Measurements from ENCODE around the gene SYNGR4. TPM values are rescaled to one million over a fixed set of nuclear protein-coding genes. Genes with fewer than 3 reads are reported as not detected.

SYNGR4 gene
- total RNA-seq, 1 donor from 2014 or later = not detected

- no peak for TF ChIP-seq CTCF (IDR thresholded peaks at IDR 0.05; ENCODE audit: unreplicated experiment)
- no peaks in the 10 kb centered on the region for H3K9me3 Mint-ChIP-seq (ENCODE audit: unreplicated experiment)
- peak overlapping the region; percentile 87 for H3K27ac Mint-ChIP-seq (ENCODE audit: unreplicated experiment)
- H3K27me3 Mint-ChIP-seq (ENCODE audit: unreplicated experiment) = peaks cover 32% of the 10 kb centered on the region
- peaks cover 45% of the 10 kb centered on the region for H3K4me1 Mint-ChIP-seq (ENCODE audit: unreplicated experiment)
- H3K4me3 Mint-ChIP-seq (ENCODE audit: unreplicated experiment) = peak overlapping the region; percentile 20
- DNase-seq (ENCODE audit: low spot score) = no peak
- H3K36me3 Mint-ChIP-seq (ENCODE audit: low read depth, unreplicated experiment) = peaks cover 5% of the 10 kb centered on the region
Observed at GRCh38 chr19:48401287-48401686, 37.1 kb downstream of the SYNGR4 start.

- Mint-ChIP-seq H3K36me3 (ENCODE audit: low read depth, unreplicated experiment) (peaks cover 9% of the 10 kb centered on the region), H3K4me3 (ENCODE audit: unreplicated experiment) (peak overlapping the region; percentile 47), H3K4me1 (ENCODE audit: unreplicated experiment) (peaks cover 38% of the 10 kb centered on the region), H3K27ac (ENCODE audit: unreplicated experiment) (peak overlapping the region; percentile 68), H3K9me3 (ENCODE audit: unreplicated experiment) (no peaks in the 10 kb centered on the region), H3K27me3 (ENCODE audit: unreplicated experiment) (peaks cover 21% of the 10 kb centered on the region)
- no peak for DNase-seq (ENCODE audit: low spot score)
- no peak for TF ChIP-seq CTCF (IDR thresholded peaks at IDR 0.05; ENCODE audit: unreplicated experiment)
Observed at GRCh38 chr19:48403606-48404005, 39.4 kb downstream of the SYNGR4 start.

- Mint-ChIP-seq H3K4me1 (ENCODE audit: unreplicated experiment) (peaks cover 29% of the 10 kb centered on the region), H3K27me3 (ENCODE audit: unreplicated experiment) (peaks cover 15% of the 10 kb centered on the region), H3K4me3 (ENCODE audit: unreplicated experiment) (no peak overlapping the region), H3K9me3 (ENCODE audit: unreplicated experiment) (no peaks in the 10 kb centered on the region), H3K36me3 (ENCODE audit: low read depth, unreplicated experiment) (peaks cover 5% of the 10 kb centered on the region), H3K27ac (ENCODE audit: unreplicated experiment) (no peak overlapping the region)
- no peak for TF ChIP-seq CTCF (IDR thresholded peaks at IDR 0.05; ENCODE audit: unreplicated experiment)
- no peak for DNase-seq (ENCODE audit: low spot score)
Observed at GRCh38 chr19:48405010-48405659, 41.0 kb downstream of the SYNGR4 start.

- peaks cover 11% of the 10 kb centered on the region for H3K27me3 Mint-ChIP-seq (ENCODE audit: unreplicated experiment)
- no peaks in the 10 kb centered on the region for H3K9me3 Mint-ChIP-seq (ENCODE audit: unreplicated experiment)
- TF ChIP-seq CTCF (IDR thresholded peaks at IDR 0.05; ENCODE audit: unreplicated experiment) = no peak
- no peak overlapping the region for H3K4me3 Mint-ChIP-seq (ENCODE audit: unreplicated experiment)
- H3K36me3 Mint-ChIP-seq (ENCODE audit: low read depth, unreplicated experiment) = peaks cover 5% of the 10 kb centered on the region
- H3K27ac Mint-ChIP-seq (ENCODE audit: unreplicated experiment) = no peak overlapping the region
- DNase-seq (ENCODE audit: low spot score) = no peak
- peaks cover 24% of the 10 kb centered on the region for H3K4me1 Mint-ChIP-seq (ENCODE audit: unreplicated experiment)
Observed at GRCh38 chr19:48405850-48406249, 41.7 kb downstream of the SYNGR4 start.

- Mint-ChIP-seq H3K36me3 (ENCODE audit: low read depth, unreplicated experiment) (no peaks in the 10 kb centered on the region), H3K27me3 (ENCODE audit: unreplicated experiment) (peaks cover 7% of the 10 kb centered on the region), H3K4me3 (ENCODE audit: unreplicated experiment) (no peak overlapping the region), H3K9me3 (ENCODE audit: unreplicated experiment) (no peaks in the 10 kb centered on the region), H3K4me1 (ENCODE audit: unreplicated experiment) (no peaks in the 10 kb centered on the region), H3K27ac (ENCODE audit: unreplicated experiment) (no peak overlapping the region)
- DNase-seq (ENCODE audit: low spot score) = no peak
- TF ChIP-seq CTCF (IDR thresholded peaks at IDR 0.05; ENCODE audit: unreplicated experiment) = no peak
Observed at GRCh38 chr19:48413879-48414587, 49.9 kb downstream of the SYNGR4 start.

All from endothelial cell (in vitro differentiated cells).